Amygdala (tissue), 56 donors: ENCODE results near the gene TMCO4.
A peak's percentile ranks its signal among the peaks of the same experiment; 100 is the strongest.

Experiments used
- DNase-seq, 56 donors: peaks; one replicate each; lab custom pipeline; 2025; lab: John Stamatoyannopoulos, UW

The TMCO4 gene

DNA sequence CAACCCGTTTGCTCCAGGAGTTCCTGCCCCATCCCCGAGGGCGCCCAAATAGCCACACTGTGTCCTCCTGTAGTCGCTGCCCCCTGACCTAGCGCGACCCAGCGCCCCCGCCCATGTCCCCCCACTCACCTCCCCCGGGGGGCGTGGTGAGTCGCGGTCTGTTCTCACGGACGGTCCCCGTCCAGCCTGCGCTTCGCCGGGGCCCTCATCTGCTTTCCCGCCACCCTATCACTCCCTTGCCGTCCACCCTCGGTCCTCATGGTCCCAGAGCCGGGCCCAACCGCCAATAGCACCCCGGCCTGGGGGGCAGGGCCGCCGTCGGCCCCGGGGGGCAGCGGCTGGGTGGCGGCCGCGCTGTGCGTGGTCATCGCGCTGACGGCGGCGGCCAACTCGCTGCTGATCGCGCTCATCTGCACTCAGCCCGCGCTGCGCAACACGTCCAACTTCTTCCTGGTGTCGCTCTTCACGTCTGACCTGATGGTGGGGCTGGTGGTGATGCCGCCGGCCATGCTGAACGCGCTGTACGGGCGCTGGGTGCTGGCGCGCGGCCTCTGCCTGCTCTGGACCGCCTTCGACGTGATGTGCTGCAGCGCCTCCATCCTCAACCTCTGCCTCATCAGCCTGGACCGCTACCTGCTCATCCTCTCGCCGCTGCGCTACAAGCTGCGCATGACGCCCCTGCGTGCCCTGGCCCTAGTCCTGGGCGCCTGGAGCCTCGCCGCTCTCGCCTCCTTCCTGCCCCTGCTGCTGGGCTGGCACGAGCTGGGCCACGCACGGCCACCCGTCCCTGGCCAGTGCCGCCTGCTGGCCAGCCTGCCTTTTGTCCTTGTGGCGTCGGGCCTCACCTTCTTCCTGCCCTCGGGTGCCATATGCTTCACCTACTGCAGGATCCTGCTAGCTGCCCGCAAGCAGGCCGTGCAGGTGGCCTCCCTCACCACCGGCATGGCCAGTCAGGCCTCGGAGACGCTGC, 133.9 kb downstream of the TMCO4 start:
- no peak for DNase-seq

- no peak for DNase-seq
These were observed 134.6 kb downstream of the TMCO4 start for GRCh38 chr1:19665186-19665495.

- peak in 1 of 56 donors; percentile 22 for DNase-seq
These were observed 135.1 kb downstream of the TMCO4 start, which contains the start of gene HTR6 for GRCh38 chr1:19664453-19665185. TSS of gene HTR6 (plus strand) at chr1:19664875. CDS start at chr1:19665754, 879 bp downstream.

DNA sequence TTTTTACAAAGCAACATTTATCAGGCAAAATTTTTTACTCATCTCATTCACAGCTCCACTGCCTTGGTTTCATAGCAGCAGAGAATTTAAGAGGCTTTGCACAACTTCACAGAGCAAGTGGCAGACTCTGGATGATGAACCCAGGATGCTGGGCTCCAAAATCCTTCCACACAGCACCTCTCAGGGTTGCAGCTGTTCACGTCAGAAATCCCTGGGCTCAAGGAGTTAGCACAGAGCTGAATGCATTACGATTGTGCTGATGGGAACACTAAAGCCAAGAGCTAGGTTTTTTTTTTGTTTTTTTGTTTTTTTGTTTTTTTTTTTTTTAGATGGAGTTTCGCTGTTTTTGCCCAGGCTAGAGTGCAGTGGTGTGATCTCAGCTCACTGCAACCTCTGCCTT, 137.4 kb downstream of the TMCO4 start:
- no peak for DNase-seq

DNA sequence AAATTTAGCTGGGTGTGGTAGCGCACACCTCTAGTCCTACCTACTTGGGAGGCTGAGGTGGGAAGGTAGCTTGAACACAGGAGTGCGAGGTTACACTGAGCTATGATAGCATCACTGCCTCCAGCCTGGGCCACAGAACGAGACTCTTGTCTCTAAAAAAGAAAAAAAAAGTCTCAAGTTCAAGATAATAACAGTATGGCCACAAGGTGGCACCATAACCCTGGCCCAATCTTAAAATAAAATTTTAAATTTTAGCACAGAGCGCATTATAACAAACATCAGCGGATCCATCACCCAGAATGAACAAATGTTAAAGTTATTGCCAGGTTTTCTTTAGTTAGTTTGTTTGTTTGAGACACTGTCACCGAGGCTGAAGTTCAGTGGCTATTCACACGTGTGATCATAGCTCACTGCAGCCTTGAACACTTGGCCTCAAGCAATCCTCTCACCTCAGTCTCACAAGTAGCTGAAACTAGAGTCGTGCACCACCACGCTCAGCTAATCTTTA, 137.9 kb downstream of the TMCO4 start:
- peak in 2 of 56 donors; percentile 25 to 33 for DNase-seq

DNA sequence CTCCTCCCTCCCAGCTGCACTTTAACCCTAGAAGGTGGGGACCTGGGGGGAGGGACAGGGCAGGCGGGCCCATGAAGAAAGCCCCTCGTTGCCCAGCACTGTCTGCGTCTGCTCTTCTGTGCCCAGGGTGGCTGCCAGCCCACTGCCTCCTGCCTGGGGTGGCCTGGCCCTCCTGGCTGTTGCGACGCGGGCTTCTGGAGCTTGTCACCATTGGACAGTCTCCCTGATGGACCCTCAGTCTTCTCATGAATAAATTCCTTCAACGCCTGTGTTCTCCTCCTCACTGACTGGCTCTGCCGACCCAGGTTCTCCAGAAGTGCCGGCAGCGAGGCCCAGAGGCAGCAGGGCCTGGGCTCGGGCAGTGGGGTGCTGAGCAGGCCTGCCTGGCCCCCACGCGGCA, 141.5 kb downstream of the TMCO4 start:
- no peak for DNase-seq

- no peak for DNase-seq
These were observed 142.2 kb downstream of the TMCO4 start for GRCh38 chr1:19657511-19657910.

GRCh38 chr1:19656780-19657466, 142.8 kb downstream of the TMCO4 start:
- no peak for DNase-seq

- DNase-seq = no peak
These were observed 143.5 kb downstream of the TMCO4 start for GRCh38 chr1:19656134-19656779.

DNA sequence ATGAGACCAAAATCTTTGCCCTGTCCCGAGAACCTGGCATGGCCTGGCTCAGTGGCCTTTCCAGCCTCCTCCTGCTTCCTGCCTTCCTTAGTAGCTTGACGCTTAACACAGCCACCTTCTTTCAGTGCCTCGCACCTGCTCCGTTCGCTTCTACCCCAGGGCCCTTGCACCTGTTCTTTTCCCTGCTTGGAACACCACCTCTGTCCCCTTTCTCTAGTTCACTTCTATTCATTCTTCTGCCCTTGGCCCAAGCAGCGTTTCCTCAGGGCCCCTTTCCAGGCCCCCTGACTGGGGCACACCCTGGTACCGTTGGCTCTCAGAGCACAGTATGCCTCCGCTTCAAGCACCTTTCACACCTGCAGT, 144.0 kb downstream of the TMCO4 start:
- no peak for DNase-seq

DNA sequence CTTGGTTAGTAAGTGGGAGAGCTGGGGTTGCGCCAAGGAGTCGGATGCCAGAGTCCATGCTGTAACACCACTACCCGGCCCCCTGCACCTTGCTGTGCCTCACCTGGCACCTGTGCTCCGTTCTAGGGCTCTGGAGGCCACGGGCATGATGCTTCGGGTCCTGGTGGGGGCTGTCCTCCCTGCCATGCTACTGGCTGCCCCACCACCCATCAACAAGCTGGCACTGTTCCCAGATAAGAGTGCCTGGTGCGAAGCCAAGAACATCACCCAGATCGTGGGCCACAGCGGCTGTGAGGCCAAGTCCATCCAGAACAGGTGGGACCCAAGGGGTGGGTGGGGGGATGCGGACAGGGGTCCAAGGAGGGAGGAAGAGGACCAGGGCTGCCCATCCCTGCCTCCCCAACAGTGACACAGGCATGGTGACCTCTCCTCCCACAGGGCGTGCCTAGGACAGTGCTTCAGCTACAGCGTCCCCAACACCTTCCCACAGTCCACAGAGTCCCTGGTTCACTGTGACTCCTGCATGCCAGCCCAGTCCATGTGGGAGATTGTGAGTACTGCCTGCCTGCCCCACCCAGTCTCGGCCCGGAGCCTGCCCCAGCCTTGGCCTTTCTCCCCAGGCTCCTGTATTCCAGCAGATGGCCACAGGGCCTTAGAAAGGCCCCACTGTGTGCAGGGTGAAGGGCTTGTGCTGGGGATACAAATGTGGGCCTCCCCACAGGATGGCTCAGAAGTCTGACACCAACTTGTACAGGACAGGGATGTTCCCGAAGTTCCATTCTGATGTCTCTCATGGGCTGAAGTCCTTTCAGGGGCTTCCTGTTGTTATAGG, 144.6 kb downstream of the TMCO4 start:
- no peak for DNase-seq

DNA sequence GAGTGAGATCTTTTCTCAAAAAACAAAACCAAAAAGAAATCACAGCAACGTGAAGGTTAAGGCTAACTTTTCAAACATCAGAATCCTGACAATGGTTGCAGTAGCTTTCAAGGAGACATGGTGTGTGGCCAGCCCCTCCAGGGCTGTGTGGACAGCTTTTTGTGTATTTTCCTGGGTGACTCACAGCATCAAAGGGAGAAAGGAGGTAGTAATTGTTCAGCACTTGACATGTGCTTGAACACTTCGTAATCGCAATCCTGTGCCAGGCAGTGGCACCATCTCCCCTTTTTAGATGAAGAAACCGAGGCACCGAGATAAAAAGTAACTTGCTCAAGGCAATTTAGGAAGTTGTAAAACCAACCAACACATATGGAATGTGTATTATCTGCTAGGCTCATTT, 145.3 kb downstream of the TMCO4 start:
- DNase-seq = no peak

DNA sequence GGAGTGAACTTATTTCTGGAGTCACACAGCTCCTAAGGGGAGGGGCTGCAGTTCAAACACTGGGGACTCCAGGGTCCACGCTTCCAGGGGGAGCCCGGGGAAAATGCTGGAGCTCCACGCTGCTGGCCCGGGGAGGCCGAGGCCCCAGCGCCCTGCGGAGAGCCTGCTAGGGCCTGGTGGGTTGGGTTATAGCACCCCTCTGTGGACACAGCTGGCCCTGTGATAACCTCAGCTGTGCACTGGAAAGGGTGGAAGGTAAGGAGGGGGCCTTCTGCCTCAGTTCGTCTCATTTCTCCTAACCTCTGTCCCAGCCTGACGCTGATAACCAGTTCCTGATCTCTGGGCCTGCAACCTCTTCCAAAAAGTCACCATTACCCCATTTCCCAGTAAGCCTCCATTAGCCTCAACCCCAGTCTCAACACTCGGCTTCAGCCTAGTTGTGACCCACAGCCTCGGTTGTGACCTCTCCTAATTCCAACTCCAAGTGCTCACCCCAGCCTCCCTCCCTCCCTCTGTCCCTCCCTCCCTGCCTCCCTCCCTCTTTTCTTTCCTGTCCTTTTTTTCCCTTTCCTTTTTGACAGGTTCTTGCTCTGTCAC, 148.5 kb downstream of the TMCO4 start:
- peak in 29 of 56 donors; percentile 10 to 65 (median 33) for DNase-seq

- DNase-seq = peak in 14 of 56 donors; percentile 6 to 60 (median 36)
These were observed 149.1 kb downstream of the TMCO4 start for GRCh38 chr1:19650416-19651140.

DNA sequence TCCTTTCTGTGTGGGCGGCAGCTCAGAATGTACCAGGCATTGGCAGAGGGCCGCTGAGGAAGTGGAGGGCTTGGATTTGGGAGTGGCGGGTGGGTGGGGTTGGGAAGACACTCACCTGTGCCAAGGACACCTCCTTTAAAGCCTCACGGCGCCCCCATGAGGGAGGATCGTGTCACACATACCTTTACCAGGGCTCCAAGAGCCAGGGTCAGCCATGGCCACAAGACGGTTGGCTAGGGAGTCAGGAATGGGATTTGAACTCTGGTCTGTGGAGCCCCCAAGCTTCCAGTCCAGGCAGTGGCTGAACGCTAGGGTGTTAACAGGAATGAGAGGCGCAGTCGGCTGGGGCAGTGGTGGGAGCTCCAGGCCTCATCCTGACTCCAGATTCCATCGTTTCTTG, 151.0 kb downstream of the TMCO4 start:
- DNase-seq = peak in 1 of 56 donors; percentile 28

GRCh38 chr1:19648239-19648638, 151.5 kb downstream of the TMCO4 start:
- no peak for DNase-seq

DNA sequence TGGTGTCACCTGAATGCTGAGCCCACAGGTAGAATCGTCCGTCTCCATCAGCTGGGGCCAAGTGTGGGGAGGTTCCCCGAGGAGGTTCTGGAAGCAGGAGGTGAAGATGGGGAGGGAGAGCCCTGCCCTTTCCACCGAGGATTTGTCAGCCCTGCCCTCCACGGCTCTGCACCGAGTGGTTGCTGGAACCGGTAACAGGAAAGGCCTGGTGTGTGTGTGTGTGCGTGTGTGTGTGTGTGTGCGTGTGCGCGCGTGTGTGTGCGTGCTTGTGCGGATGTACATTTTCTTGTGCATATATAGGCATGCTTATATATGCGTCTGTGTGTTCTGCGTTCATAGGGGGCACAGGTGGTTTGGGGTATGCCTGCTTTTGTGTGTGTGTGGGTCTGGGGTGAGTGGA, 152.1 kb downstream of the TMCO4 start:
- DNase-seq = no peak
